ENCODE results near the gene MTURN. TPM values are rescaled to one million over a fixed set of nuclear protein-coding genes. Genes with fewer than 3 reads are reported as not detected.

MTURN gene
- total and polyA plus RNA-seq, 10 of the 15 experiments (the other 5 are each of a cell fraction or from before 2014, with no cell fraction given), result 0.52 to 5.0 (median 3.3) TPM

- H3K9me3 ChIP-seq (replicated peaks; ENCODE audit: control insufficient read depth, insufficient read depth, low read length), result peaks cover 11% of the 10 kb centered on the region
- ATAC-seq, result no peak
- ChIA-PET POLR2A (no interaction called here), RAD21 (ENCODE audit: unreplicated experiment) (no interaction called here), CTCF (no interaction called here), SMC1A (ENCODE audit: uncharacterized antibody, unreplicated experiment) (interaction anchor here (1.2 kb wide), 1 partner anchor 12 kb away, joined by 3 read pairs; no protein-coding TSS in a partner anchor)
- no peaks in the 10 kb centered on the region for H4K20me1 ChIP-seq (ENCODE audit: control insufficient read depth, insufficient read depth)
- no peak overlapping the region for H3K27ac ChIP-seq (ENCODE audit: control insufficient read depth, insufficient read depth)
- BruUV-seq (replicated peaks), result no TSS peak
- H3K4me2 ChIP-seq (ENCODE audit: control insufficient read depth, insufficient read depth), result no peak overlapping the region
- in situ Hi-C loops (cut with MboI), result no loop called here
- H3K79me2 ChIP-seq (ENCODE audit: control insufficient read depth, insufficient read depth, low read length), result no peaks in the 10 kb centered on the region
- H3K9ac ChIP-seq (ENCODE audit: control insufficient read depth, insufficient read depth, low read length), result no peak overlapping the region
- no peaks in the 10 kb centered on the region for H3K36me3 ChIP-seq (ENCODE audit: control insufficient read depth in 2 of 2, insufficient read depth in 2 of 2, low read length in 1 of 2)
- TF ChIP-seq RFX5 (IDR thresholded peaks at IDR 0.05; ENCODE audit: low read depth, low read length) (no peak), BCL11A (IDR thresholded peaks at IDR 0.05; ENCODE audit: low read depth, low read length) (no peak), SP1 (IDR thresholded peaks at IDR 0.05; ENCODE audit: low read depth, low read length) (no peak), TCF12 (IDR thresholded peaks at IDR 0.05; ENCODE audit: low read depth, low read length) (no peak), CHD1 (IDR thresholded peaks at IDR 0.05; ENCODE audit: low read depth, low read length) (no peak), MEF2A (IDR thresholded peaks at IDR 0.05; ENCODE audit: insufficient read depth, low read depth, low read length) (no peak), RAD21 (IDR thresholded peaks at IDR 0.05; ENCODE audit: insufficient read depth, low read depth, low read length) (no peak), NFYB (IDR thresholded peaks at IDR 0.05; ENCODE audit: insufficient read depth, low read depth, low read length) (no peak), LARP7 (IDR thresholded peaks at IDR 0.05) (no peak), ATF2 (IDR thresholded peaks at IDR 0.05; ENCODE audit: low read length) (no peak), SREBF2 (IDR thresholded peaks at IDR 0.05; ENCODE audit: low read length) (no peak), SIX5 (IDR thresholded peaks at IDR 0.05; ENCODE audit: low read depth, low read length, severe bottlenecking) (no peak), SRF (IDR thresholded peaks at IDR 0.05; ENCODE audit: low read depth in 2 of 2, low read length in 2 of 2) (no peak), PKNOX1 (IDR thresholded peaks at IDR 0.05) (no peak), HDAC6 (IDR thresholded peaks at IDR 0.05; ENCODE audit: unreplicated experiment) (no peak), FOS (IDR thresholded peaks at IDR 0.05; ENCODE audit: borderline replicate concordance, extremely low read depth, insufficient read length) (no peak)
- TF ChIP-seq, protein P1, sequence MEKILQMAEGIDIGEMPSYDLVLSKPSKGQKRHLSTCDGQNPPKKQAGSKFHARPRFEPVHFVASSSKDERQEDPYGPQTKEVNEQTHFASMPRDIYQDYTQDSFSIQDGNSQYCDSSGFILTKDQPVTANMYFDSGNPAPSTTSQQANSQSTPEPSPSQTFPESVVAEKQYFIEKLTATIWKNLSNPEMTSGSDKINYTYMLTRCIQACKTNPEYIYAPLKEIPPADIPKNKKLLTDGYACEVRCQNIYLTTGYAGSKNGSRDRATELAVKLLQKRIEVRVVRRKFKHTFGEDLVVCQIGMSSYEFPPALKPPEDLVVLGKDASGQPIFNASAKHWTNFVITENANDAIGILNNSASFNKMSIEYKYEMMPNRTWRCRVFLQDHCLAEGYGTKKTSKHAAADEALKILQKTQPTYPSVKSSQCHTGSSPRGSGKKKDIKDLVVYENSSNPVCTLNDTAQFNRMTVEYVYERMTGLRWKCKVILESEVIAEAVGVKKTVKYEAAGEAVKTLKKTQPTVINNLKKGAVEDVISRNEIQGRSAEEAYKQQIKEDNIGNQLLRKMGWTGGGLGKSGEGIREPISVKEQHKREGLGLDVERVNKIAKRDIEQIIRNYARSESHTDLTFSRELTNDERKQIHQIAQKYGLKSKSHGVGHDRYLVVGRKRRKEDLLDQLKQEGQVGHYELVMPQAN (conservative IDR thresholded peaks at IDR 0.05), result no peak
- peak; percentile 47 for FAIRE-seq
- no peak overlapping the region for H2AFZ ChIP-seq (ENCODE audit: control insufficient read depth, low read depth, low read length)
- no peaks in the 10 kb centered on the region for H3K27me3 ChIP-seq (replicated peaks in 1 of 2; ENCODE audit: control insufficient read depth in 2 of 2, insufficient read depth in 2 of 2, low read length in 1 of 2)
- DNase-seq (ENCODE audit: low read depth, low spot score), result no peak
- intact Hi-C loops (cut with micrococcal nuclease; ENCODE audit: unreplicated experiment), result no loop called here
- H3K4me1 ChIP-seq (ENCODE audit: control insufficient read depth, insufficient read depth, low read length), result peaks cover 7% of the 10 kb centered on the region; the same call in 1 of the 2 replicates
- WGBS (ENCODE audit: insufficient coverage, insufficient replicate concordance, low lambda C conversion rate, missing lambda C conversion rate), result 100% methylated on average over 1 of the region's 1 CpG
- no peak overlapping the region for H3K4me3 ChIP-seq
These were observed 51.9 kb downstream of the MTURN start for GRCh38 chr7:30186725-30187124.

Measured in GM12878 (cell line).